Sciatic nerve (tissue), 2 donors: ENCODE data around the gene PGLYRP3. TPM values are rescaled to one million over a fixed set of nuclear protein-coding genes. Genes with fewer than 3 reads are reported as not detected.

Experiments
- ATAC-seq: fragments of 200-7000 bp; cut with Tn5 transposase; one replicate; pipeline ENCODE4 v1.9.1; 2020; ENCODE audit warnings: mild to moderate bottlenecking, moderate library complexity
- DNase-seq: peaks from one replicate; pipeline ENCODE4 v3.0.0-alpha.2; 2020; ENCODE audit warnings: low spot score
- intact Hi-C: fragments of 100-400 bp; cut with DNase I; formaldehyde crosslinking; loops from one replicate; pipeline ENCODE4 v1.14.2; 2022
- total RNA-seq: library from RNA; stranded (reverse); fragmentation: NEBNext Ultra II Directional; extraction: Animal tissue kit (Norgen Biotek cat#: 25700); gene quantifications from one replicate; pipeline ENCODE4 v1.2.1, GENCODE V29; 2021
- donor health status: DM: no; HTN: no; CAD: no.
- donor health status: DM: no; HTN: no; CAD: no.

PGLYRP3 gene
- total RNA-seq, 1 donor from 2014 or later = not detected

- intact Hi-C loops = no loop called here
- DNase-seq (no peak), ATAC-seq (no peak)
Measured at GRCh38 chr1:153272186-153272585, 40.6 kb downstream of the PGLYRP3 start.

GRCh38 chr1:153271711-153272110, 41.0 kb downstream of the PGLYRP3 start:
- DNase-seq (no peak), ATAC-seq (no peak)
- intact Hi-C loops = no loop called here

DNA sequence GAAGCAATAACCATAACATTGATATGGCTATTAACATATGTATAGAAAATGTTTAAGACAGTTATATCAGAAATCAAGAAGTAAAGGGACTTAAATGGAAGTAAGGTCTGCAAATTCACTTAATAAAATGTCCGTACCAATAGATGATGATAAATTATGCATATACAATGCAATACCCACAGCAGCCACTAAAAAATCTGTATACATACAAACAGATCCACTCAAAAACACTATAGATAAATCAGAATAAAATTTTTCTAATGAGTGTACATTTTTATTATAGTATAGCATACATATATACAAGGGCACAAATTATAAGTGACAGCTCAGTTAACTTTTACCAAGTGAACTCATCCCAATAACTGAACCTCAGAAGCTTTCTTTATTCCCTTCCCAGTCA, 47.3 kb downstream of the PGLYRP3 start:
- DNase-seq (no peak), ATAC-seq (no peak)
- intact Hi-C loops = no loop called here

DNA sequence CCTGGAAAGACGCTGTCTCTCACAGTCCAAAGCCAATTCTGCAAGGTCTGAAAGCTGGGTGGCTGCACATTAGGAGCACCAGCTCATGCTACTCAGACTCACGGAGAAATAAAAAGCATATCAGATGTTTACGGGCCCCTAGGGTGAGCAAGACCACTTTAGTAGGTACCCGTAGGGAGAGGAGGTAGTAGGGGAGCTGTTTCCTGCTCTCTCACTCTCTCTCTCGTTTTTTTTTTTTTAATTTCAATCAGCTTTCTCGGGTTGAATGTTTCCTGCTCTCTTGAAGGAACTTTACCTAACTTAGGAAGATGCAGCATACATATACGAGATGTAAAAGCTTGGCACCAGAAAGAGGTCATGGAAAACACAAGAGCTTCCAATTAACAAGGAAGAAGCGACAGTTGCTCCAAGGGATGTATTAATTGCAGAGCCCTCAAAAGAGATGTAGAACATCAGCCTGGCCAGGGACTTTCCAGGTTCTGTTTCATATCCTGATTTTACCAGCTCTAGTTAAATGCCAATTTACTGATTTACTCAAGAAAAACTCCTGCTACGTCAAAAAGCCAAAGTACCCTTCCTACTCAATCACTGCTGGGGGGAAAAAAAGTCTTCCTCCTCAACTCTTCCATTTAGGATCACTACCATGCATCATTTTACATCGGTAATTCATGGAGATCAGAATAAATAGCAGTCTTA, 50.1 kb downstream of the PGLYRP3 start:
- intact Hi-C loops = no loop called here
- ATAC-seq (no peak), DNase-seq (no peak)

GRCh38 chr1:153262070-153262366, 50.7 kb downstream of the PGLYRP3 start:
- ATAC-seq (no peak), DNase-seq (no peak)
- intact Hi-C loops = no loop called here

GRCh38 chr1:153261281-153262069, 51.3 kb downstream of the PGLYRP3 start:
- DNase-seq (no peak), ATAC-seq (no peak)
- intact Hi-C loops = no loop called here

GRCh38 chr1:153260585-153261280, 52.0 kb downstream of the PGLYRP3 start:
- no peak for ATAC-seq
- no peak for DNase-seq
- intact Hi-C loops = no loop called here

DNA sequence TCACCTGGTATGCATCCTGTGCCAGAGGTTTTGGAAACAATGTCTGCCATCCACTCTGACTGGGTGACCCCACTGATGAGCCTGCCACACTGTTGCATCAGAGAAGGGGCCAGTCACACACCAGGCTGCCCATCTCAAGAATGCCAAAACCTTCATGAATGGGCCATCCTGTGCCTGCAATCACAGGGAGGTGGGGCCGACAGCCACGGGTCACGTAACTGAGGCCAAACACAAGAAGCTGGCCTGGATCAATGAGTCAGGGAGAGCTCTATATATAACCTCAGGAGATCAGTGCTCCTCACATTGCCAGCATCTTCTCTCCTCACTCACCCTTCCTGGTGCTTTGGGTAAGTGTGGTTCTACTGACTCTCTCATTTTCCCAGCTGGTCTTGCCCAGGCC, 53.4 kb downstream of the PGLYRP3 start, which contains the start of gene LORICRIN:
Gene LORICRIN (plus strand): TSS at position 301 of the 400 bp plus-strand sequence. CDS start 1,263 bp downstream, outside the sequence.
- no peak for DNase-seq
- ATAC-seq = no peak
- intact Hi-C loops = no loop called here

DNA sequence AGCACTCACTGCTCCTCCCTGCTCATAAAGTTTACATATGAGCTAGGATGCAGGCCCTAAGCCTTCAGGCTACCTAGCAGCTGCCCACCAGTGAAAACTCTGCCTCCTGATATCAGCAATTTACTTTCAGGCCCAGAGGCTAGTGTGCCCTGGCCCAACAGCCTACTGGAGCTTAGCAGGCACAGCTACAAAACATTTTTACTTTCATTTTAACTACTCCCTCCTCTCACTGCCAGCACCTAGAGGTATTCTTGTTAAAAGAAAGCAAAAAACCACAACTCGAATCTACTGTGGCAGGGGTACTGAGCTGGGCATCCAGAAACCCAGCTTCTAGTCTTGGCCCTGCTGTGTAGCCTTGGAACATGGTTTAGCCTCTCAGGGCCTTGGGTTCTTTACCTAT, 59.1 kb downstream of the PGLYRP3 start:
- intact Hi-C loops = no loop called here
- no peak for DNase-seq
- no peak for ATAC-seq

DNA sequence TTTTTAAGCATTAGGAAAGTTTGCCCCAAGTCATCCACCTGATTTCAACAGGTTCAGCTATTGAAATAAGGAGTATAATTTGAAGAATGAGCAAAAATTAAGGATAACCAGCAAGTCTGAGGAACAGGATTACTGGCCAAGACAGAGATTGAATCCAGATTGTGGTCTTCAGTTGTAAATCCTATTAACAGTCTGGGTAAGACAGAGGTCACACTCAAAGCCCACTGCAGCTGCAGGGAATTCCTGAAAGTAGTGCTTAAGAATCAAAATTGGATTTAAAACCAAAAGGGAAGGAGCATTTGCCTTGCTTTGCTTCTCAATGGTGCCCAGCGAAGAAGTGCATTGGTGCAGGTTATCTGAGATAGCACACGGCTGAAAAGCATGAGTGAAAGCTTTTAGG, 59.7 kb downstream of the PGLYRP3 start:
- no peak for DNase-seq
- intact Hi-C loops = no loop called here
- no peak for ATAC-seq

DNA sequence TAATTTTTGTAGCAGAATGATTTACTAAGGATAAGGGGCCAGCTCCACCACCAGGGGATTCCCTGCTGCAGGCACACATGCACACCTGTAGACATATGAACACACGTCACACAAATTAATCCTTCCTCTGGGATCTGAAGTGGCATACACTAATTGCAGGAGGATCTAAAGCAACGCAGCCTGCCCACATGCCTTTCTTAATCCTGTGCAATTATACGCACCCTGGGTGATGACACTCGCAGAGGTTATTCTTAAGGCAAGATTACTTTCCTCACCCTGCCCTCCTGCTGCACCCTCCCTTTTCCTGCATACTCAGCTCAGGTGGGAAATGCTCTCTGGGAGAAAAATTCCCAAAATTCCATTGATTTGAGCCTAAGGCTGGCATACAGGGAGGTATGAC, 60.8 kb downstream of the PGLYRP3 start:
- DNase-seq (no peak), ATAC-seq (no peak)
- intact Hi-C loops = no loop called here

DNA sequence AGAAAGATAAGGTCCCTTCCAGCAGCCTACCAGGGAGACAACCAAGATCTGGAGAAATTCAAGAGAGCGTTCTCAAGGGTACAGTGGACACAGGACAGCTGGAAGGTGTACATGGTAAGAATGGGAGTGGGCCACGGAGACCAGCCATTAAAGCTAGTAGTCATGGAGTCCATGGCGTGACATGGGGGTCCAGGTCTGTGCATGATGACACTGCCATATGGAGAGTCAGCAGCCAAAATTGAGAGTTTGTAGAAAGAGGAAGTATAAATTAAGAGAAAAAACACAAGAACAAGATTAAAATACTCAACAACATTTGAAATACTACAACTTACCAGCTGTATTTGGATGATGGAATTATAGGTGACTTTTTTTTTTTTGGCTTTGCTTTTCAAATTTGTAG, 61.2 kb downstream of the PGLYRP3 start:
- no peak for DNase-seq
- intact Hi-C loops = no loop called here
- no peak for ATAC-seq

DNA sequence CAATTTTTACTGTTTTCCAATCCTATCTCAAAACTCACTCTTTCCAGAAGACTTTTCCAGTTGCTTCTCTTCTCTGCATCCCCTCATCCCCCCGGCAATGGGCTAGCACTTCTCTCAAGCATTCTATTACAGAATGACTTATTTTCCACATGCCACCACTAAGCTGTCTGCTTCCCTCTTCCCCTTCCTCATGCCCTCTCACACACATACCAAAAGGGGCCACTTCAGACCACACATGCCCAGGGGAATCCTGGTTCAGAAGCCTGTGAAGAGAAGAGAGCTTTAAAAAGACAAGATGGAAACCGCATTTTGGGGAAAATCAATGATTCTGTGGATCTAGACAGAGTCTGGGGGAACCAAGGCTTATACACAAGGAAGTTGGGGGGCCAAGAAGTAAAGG, 61.7 kb downstream of the PGLYRP3 start:
- intact Hi-C loops = no loop called here
- ATAC-seq (no peak), DNase-seq (no peak)

DNA sequence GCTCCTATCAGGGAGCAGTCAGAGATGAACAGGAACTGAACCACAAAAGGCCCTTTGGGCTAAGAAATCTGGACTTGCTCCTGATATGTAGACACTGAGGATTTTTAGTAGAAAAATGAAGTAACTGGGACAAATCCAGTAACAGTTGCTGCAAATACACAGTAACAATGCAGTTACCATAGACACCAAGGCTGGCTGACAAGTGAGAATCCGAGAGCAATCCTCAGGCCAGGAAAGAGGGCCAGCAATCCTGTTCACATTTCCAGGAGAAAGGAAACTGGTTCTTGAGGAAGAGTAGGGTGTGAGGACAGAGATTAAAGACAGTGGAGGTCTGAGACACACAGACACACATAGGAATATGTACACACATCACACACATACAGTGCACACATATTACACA, 62.6 kb downstream of the PGLYRP3 start:
- intact Hi-C loops = no loop called here
- ATAC-seq (no peak), DNase-seq (no peak)

DNA sequence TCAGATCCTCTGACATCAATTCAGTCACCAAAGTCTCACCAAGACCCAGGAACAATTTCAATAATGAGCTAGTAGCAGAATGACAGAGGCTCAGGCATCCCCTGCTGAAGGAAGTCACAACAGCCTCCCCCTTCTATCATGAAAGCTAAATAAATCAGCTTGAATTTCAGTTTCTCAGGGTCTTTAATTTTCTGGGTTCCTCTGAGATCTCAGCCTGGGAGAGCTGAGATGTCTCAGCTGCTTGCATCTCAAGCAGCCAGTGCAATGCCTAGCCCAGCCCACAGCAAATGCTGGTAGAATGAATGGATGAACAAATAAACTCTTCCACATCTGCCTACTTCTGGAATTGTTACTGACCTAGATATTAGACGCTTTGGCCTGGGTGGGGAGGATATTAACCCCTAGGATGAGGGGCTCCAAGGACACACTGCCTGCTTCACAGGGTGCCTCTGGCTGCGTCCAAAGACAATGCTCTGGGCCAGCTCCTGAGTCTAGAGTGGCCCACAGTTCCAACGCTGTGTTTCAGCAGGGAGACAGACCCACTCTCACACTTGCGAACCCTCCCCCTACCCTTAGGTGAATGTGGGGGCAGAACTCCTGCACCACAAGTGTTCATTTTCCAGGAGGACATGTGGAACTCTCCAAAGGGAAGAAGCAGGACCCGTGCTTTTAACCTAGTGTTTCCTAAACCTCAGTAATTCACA, 64.4 kb downstream of the PGLYRP3 start:
- intact Hi-C loops = no loop called here
- DNase-seq (no peak), ATAC-seq (no peak)

Other genes starting within 250 kb of the PGLYRP3 start
- gene SPRR2B, start 241.3 kb downstream of the PGLYRP3 start, total RNA-seq = not detected
- not detected for gene SPRR2E, start 218.4 kb downstream of the PGLYRP3 start, total RNA-seq
- not detected for gene SPRR2F, start 199.4 kb downstream of the PGLYRP3 start, total RNA-seq
- gene SPRR2G, start 162.1 kb downstream of the PGLYRP3 start, total RNA-seq = not detected
- gene LELP1, start 109.5 kb downstream of the PGLYRP3 start, total RNA-seq = not detected
- gene PRR9, start 95.4 kb downstream of the PGLYRP3 start, total RNA-seq = not detected
- gene LORICRIN, start 53.3 kb downstream of the PGLYRP3 start, total RNA-seq = not detected
- not detected for gene PGLYRP4, start 35.9 kb upstream of the PGLYRP3 start, total RNA-seq
- gene S100A9, start 44.9 kb upstream of the PGLYRP3 start, total RNA-seq = 225 TPM
- gene S100A12, start 62.7 kb upstream of the PGLYRP3 start, total RNA-seq = 15.3 TPM
- gene S100A8, start 78.1 kb upstream of the PGLYRP3 start, total RNA-seq = 192 TPM
- not detected for gene S100A7A, start 103.6 kb upstream of the PGLYRP3 start, total RNA-seq
- gene S100A7, start 147.7 kb upstream of the PGLYRP3 start, total RNA-seq = 0.85 TPM
- gene S100A6, start 223.0 kb upstream of the PGLYRP3 start, total RNA-seq = 1,022 TPM
- not detected for gene S100A5, start 228.0 kb upstream of the PGLYRP3 start, total RNA-seq
- gene S100A4, start 232.9 kb upstream of the PGLYRP3 start, total RNA-seq = 258 TPM
- gene S100A3, start 236.3 kb upstream of the PGLYRP3 start, total RNA-seq = not detected